TTC549 (cell line): Measurements from ENCODE around the gene CA5A.
"Not testable (repeated sequence)": the region's sequence is repeated elsewhere in the genome, so short reads cannot be mapped to it uniquely, and the experiment has no call there.

Experiments used
- FAIRE-seq: peaks from 2 replicates; lab custom pipeline; 2012; peaks lifted over from hg19 to GRCh38; lab: Jason Lieb, UNC

The CA5A gene

DNA sequence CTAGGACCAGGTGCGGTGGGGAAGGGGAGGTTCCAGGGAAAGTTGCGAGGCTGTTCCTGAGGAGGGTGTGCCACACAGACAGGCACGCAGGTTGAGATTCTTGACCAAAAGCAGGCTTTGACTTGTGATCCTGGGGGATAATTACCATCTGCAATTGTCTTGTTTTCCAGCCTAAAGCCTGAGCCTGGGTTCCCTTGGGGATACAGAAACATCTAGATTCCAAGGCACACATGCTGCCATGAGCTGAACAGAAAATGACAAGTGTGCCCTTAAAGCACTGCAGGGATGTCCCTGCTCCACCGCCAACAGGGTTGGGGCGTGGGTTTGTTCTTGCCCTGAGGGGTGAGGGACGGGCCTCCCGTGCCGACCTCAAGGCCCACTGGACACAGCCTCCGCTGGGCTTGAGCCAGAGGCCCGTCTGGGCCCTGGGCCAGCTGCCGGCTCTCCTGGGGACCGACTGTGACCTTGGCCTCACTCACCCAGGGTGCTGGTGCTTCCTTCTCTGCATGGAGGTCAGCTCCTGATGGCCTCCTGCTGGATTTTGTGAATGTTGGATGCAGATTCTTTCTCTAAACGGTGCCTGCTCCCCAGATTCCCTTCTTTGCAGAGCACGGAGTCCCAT, 14.0 kb downstream of the CA5A start:
- no peak for FAIRE-seq

DNA sequence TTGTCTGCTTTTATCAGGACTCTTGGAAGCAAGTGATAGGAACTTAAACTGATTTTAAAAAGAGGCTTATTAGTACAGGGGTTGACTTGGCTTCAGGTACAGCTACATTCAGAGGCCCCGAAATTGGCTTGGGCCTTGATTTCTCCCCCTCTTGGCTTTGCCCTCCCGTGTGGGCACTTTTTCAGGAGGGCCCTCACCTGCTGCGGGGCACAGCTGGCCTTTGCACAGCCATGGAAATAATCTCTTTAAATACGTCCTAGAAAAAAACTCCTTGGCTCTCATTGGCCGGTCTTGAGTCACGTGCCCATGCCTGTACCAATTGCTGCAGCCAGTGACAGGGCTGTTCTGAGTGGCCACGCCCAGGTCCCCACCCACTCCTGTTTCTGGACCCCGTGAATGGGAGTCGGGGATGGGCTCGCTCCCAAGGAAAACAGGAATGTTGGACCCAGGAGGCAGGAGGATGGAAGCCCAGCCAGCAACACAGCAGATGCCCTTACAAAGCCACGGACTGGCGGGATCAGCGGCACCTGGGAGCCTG, 15.0 kb downstream of the CA5A start:
- no peak for FAIRE-seq

DNA sequence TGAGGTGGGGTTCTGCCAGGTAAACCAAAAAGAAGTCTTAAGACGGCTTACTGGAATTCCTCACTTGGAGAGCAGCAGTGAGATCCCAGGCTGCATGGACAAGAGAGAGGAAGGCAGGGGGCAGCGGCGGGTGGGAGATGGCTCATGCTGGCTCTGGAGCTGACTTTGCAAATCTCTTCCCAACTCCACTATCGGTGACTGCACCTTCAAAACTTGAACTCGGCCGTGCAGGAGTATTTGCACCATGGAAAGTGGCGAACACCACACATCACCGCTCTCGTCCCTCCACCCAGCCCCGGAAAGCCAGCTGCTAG, 16.7 kb downstream of the CA5A start:
- FAIRE-seq, result no peak

DNA sequence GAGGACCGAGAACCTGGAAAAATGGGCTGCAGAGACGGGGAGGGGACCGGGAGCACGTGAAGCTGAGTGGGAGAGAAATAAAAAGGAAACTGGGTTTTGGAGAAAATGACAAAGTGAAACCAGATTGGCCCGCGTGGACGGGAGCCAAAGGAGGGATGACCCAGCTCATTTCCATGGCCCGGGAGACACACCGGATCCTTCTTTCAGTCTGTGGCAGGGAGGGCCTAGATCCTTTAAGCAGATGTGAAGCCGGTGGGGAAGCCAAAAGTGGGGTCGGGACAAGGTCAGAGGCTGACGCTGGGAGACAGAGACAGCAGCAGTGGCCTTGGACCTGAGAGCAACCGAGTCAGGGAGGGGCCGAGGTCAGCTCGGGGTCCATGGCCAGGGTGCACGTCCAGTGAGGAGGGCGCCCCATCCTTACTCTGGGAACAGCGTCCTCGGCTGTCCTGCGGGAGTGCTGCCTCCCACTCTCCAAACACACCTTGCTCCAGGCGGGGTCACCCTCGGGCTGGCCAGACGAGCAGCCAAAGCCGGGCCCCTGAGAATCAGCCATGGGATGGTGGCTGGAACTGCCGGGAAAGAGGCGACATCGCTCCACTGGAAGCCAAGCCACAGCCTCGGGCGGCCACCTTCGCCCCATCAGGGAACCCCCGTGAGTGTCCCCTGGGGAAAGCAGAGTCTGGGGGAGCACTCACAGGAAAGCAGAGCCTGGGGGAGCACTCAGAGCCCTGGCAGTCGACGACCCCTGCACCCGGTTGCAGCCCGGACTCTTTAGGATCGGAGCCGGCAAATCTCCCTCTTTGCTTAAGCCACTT, 17.3 kb downstream of the CA5A start:
- FAIRE-seq, result no peak

DNA sequence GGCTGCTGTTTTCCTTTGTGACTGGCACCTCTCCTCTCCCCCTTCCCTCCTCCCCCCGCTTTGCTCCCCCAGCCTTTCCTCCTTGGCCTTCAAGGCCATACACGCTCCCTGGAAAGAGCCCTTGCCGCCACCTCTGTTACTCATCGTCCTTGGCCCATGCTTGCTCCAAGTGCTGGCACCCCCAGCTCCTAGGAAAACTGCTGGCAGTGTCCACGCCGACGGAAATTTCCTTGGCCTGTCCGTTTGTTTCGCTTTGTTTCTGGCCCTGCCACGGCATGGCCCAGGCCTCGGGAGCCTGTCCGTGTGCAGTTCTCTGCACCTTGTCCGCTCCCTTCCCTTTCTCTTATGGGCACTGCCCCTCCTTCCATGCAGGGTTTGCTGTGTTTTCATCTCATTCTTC, 18.0 kb downstream of the CA5A start:
- FAIRE-seq, result no peak

DNA sequence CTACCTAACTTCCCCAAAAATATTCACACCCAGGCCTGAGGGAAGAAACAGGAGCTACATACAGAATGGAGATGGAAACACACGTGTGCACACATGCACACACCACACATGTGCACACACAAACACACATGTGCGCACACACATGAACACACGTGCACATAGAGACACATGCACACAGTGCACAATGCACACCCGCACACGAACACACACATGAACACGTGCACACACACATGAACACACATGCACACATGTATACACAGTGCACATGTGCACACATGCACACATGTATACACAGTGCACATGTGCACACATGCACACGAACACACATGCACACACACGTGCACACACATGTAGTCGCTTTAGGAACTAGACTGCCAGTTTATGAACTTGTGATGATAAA, 18.8 kb downstream of the CA5A start:
- FAIRE-seq, result no peak

DNA sequence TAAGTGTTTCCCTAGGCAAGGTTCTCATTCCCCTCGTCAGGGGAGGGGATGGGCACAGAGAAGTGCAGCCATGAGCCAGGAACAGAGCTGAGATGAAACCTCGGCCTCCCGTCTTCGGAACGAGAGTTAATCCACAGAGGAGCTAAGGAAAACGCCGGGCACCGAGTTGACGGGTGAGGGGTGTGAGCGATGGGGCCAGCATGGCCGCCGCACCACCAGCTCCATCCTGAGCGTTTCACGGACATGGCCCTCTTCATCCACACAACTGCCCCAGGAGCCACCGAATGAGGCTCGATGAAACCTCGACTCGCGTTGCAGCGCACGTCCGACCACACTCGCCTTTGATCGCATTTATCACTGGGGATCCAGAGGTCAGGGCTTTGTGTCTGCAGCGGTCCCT, 21.5 kb downstream of the CA5A start:
- no peak for FAIRE-seq

DNA sequence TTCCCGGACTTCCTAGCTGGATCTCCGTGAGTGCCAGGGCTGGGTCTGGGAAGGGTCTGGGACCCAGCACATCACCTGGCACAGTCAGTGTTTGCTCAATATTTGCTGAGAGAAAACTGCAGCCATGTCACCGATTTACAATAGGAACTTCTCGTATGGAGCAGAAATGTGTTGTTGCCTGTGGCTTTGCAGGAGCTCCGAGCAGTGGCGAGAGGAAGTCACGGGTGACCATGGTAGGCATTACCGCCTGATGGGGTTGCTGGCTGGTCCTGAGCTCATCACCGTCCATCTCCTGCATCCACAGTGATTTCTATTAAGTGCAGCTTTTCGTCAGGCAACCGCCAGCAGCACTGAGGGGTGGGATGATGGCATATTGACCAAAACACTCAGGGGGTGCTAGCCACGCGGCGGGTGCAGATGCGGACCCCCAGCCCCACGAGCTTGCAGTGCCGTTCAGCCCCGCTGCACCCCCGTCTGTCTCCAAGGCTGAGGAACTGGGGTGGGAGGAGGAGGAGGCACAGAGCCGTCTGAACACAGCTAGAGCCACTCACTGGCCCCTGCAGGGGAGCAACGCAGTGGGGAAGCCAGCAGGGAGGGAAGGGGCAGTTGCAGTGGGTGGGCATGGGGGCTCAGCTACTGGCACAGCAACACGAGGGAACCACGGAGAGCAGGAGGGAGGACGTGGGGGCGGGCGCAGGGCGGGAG, 22.2 kb downstream of the CA5A start:
- not testable (repeated sequence) for FAIRE-seq

DNA sequence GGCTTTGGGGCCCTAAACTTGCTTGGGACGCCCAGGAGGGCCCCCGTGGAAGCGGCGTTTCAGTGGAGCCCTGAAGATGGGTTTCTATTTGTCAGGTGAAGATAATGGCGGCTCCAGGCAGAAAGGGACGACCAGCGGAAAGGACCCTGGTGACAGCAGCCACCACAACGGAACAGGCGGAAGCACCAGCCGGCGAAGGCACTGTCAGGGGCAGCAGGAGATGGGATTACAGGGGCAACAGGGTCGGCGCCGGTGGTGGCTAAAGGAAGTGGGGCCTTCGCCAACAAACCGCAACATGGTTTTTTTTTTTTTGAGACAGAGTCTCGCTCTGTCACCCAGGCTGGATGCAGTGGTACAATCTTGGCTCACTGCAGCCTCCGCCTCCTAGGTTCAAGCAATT, 23.6 kb downstream of the CA5A start:
- FAIRE-seq, result not testable (repeated sequence)

DNA sequence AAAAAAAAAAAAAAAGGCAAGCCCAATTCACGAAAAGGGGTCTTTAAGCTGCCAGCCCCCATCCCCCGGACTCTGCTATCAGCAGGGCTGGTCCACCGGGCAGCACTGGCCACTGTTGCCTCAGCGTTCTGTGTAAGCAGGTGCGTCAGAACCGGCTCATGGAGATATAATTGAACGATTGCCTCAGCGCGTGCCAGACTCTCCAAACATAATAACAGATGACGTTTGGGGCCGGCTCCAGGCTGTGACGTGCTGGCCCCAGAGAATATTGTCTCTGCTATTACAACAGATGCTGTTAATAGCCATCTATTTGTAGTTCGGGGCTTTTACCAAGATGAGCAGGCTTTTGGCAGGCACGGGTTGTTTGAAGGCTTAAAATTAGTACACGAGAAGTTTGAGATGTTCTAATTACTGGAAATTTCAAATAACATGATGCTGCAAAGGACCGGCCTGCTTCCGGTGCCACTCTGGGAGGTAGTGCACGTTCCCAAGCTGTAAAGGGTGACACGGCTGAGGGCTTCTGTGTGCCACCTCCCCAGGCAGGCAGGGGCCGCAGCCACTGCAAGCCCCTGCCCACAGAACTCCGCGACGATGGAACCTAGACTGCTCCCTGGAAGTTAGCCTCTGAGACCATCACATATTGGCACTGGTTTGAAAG, 25.1 kb downstream of the CA5A start:
- FAIRE-seq, result not testable (repeated sequence)

DNA sequence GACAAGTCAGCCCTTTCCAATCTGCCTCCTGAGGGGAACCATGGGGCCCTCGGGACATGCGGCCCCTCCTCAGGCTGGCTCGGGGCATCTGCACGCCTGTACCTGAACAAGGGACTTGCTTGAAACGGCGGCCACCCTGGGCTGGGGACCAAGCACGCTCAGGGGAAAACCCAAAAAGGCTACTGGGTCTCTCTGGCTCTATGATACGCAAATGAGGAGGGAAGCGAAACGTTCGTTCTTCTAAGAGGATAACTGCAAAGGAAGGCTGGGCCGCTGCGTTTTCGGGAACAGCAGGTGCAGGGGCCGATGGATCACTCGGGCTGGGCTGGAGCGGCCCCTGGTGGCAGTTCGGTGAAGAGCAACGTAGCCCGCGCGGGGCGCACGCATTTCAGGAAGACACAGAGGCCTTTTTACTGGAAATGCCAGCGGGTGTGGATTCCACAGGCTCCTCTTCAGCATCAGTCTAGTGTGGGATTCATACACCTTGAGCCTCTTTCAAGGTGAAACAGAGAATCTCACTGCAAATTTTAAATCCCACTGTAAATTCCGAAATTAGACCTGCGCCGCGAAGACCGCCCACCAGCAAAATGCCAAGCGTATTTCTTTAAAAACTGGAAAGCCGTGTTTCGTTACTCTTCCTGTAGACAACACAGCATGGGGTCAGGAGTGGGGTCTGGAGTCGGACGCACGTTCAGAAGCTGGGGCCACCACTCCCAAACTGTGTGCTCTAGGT, 27.0 kb downstream of the CA5A start:
- FAIRE-seq, result not testable (repeated sequence)

DNA sequence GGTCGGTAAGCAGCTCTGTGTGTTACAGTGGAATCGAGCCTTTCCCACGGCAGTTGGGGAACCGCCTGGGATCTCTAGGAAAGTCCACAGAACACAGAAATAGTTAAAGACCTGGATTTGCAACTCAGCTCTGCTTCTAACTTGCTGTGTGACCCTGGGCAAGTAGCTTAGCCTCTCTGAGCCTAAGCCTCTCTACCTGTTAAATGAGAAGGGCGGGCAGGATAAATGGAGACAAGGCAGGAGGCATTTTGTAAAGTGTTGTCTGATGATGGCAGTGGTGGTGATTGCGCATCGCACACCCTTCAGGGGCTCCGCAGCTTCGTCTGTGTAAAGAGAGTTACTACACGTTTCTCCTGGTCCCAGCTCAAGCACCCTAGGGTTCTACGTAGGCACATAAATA, 28.2 kb downstream of the CA5A start:
- not testable (repeated sequence) for FAIRE-seq

DNA sequence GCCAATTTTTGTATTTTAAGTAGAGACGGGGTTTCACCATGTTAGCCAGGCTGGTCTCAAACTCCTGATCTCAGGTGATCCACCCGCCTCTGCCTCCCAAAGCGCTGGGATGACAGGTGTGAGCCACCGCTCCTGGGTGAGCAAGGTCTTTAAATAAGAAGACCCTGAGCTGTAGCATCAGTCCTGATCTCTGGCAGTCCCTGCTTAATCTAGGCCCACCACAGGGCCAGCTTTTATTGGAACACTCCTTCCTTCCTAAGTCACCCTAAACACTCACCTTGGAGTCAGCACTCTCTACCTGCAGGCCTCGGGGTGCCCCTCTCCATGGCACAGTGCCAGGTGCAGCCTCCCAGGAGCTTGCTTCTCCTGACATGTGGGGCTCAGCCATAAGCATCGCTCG, 30.8 kb downstream of the CA5A start:
- not testable (repeated sequence) for FAIRE-seq

DNA sequence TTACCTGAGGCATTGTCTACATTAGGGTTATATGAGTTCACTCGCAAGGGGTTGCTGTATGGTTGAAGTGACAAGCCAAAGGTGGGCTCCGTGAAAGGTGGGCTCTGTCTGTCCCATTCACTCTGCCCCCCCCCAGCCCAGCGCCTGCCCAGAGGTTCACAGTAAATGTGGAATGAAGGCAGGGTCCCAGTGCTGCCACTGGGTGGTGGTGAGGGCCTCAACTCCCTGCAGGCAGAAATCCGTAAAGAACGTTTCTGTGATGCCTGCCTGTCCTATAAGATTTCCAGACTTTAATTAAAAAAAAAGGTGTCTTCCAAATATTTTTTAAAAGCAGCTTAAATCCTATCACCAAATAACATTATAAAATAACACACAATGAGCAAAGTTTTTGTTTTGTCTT, 31.4 kb downstream of the CA5A start:
- not testable (repeated sequence) for FAIRE-seq

DNA sequence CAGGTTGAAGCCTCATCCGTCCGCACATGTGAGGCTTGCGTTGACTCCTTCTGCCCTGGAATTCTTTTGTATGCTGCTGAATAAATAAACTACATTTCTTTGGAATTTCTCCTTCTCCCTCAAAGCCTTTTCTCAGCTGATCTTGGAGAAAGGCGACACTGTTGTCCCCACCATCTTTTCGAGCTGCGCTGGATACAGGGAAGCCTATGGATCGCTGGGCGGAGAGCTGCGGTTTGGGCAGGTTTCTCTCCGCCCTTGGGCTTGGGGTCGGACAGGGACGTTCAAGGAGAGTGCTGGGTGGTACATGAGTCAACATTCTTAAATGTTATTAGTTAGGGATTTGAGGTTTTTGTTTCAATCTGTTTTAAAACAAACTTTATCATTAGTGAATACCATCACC, 35.8 kb downstream of the CA5A start:
- FAIRE-seq, result not testable (repeated sequence)

DNA sequence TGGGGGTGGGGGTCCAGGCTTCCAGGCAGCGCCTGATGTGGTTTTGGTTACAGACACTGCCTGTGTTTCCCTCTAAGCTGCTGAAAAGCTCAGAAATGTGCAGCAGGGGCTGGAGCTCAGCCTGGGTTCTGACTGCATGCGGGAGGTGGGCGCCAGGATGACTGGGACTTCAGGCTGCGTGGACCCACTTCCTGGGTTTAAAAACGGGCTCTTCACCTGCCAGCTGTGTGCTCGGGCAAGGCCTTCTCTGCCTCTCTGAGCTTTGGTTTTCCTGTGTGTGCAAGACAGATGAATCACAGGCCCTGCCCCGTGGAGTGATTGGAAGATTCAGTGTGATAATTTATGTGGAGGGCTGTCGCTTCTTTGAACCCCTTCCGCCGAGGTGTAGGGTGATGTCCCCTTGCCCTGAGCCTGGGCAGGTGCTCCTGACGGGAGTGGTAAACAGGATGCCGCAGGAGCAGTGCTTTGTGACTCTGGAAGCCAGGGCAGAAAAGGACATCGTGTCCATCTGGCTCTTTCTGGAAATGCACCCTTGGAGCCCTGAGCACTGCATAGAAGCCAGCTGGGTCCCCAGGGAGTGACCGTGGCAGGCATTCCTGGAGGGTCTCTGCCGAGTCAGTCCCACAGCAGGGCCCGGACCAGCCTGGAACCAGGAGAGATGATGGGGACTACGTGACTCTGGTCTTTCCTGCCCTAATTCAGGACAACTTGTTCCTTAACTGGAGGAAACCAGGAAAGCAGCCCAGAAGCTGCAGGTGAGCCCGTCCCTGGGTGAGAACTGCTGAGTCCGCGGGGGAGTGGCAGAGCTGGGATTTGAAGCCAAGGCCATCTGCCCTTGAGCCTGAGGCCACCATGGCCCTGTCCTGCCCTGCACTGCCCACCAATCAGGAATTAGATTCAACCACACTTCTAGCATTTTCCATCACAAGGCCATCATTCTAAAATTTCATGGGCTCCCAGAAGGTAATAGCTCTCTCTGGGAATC, 38.5 kb downstream of the CA5A start:
- no peak for FAIRE-seq

DNA sequence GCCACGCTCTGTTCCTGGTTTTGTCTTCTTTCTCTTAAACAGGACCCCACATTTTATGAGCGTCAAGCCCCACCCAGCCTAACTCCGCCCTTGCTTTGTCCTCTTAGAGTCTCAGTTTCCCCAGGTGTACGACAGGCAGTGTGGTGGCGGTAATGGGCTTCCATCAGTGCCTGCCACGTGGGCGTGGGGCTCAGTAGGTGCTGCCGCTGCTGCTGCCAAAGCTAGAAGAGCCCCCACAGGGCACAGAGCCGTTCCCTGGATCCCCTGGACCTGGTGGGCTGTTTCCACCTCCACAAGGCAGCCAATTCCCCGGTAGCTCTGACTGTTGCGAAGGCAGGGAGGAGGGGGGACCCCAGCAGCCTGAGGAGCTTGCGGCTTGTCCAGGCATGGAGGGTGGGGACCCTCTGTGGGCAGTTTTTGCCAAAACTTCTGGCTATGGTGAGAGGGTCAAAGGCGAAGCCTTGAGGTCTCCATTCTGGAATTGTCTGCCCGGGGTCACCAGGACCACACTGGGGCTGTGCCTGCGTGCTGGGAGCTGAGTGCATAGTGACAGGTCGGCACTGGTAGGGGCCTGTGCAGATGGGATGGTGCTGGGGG, 39.3 kb downstream of the CA5A start:
- not testable (repeated sequence) for FAIRE-seq

DNA sequence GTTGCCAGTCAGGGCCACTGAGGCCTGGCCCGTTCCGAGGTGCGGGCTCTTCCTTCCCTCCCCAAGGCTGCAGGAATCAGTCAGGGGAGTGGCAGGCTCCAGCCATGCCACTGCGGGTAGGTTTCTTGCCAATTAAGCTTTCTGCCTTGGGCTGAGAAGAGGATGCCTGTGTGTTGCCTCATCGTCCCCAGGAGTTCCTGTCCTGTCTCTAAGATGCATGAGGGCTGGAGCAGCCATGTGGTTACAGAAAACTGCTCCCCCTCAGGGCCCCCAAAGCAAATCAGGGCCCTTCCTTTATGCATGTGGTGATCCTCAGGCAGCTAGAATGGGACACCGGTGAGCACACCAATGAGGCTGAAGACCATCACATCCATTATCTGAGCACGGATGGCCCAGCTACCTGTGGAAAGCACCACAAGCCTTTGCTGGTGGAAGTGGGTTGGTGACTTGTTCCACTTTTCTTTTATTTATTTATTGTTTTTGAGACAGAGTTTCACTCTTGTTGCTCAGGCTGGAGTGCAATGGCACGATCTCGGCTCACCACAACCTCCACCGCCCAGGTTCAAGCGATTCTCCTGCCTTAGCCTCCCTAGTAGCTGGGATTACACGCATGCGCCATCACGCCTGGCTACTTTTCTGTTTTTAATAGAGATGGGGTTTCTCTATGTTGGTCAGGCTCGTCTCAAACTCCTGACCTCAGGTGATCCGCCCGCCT, 40.0 kb downstream of the CA5A start:
- not testable (repeated sequence) for FAIRE-seq

DNA sequence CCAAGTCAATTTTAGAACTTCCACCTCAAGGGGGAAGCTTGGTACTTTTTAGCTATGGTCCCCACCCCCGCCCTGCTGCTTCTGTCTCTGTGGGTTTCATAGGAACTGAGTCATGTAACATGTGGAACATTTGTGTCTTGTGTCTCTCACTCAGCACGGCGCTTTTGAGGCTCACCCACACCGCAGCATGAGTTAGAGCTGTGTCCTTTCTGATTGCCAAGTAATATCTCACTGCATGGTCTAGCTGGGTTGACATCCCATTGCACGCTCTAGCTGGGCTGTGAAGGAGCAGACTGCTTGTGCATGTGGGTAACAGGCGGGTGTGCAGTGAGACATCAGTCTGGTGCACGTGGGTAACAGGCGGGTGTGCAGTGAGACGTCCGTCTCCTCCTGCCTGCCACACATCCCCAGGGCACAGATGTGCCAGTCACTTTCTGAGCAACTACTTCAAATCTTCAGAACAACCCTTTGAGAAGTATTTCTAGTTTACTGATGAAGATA, 40.6 kb downstream of the CA5A start:
- FAIRE-seq, result no peak
